ENCODE measurements around the gene SDHAF2. TPM values are rescaled to one million over a fixed set of nuclear protein-coding genes. Genes with fewer than 3 reads are reported as not detected.
"Not testable (repeated sequence)": the region's sequence is repeated elsewhere in the genome, so short reads cannot be mapped to it uniquely, and the experiment has no call there.

The SDHAF2 gene
- total and polyA plus RNA-seq, 9 of the 15 experiments (the other 6 are each of a cell fraction or from before 2014, with no cell fraction given) = 21.2 to 144 (median 40.4) TPM

GRCh38 chr11:61479360-61480058 is 49.6 kb downstream of the SDHAF2 start:
- ChIA-PET POLR2A (interaction anchor here (1.5 kb wide), 1 partner anchor 41 kb away, joined by 3 read pairs; no protein-coding TSS in a partner anchor), CTCF (ENCODE audit: low intra/inter-chr PET ratio) (interaction anchor here (0.6 kb wide), 1 partner anchor 35 kb away, joined by 3 read pairs; no protein-coding TSS in a partner anchor)
- intact Hi-C loops (cut with micrococcal nuclease); H3K9ac ChIP-seq (ENCODE audit: insufficient read depth in 1 of 2, low read depth in 2 of 2, low read length in 2 of 2); DNase-seq (ENCODE audit: extremely low read depth in 1 of 4, low spot score in 3 of 4); H3K4me2 ChIP-seq (ENCODE audit: insufficient read depth, low read length); FAIRE-seq; H3K9me3 ChIP-seq (replicated peaks; ENCODE audit: control insufficient read depth, insufficient read depth, low read depth, low read length); H3K9me1 ChIP-seq (ENCODE audit: control insufficient read depth, insufficient read depth, low read length); BruUV-seq (replicated peaks); H3K27ac ChIP-seq (ENCODE audit: extremely low read depth, low read depth, low read length); in situ Hi-C loops (cut with MboI); ATAC-seq; H3K36me3 ChIP-seq (ENCODE audit: control insufficient read depth, insufficient read depth, low read length); H2AFZ ChIP-seq (ENCODE audit: low read depth, low read length); H3K4me3 ChIP-seq; H3K79me2 ChIP-seq (ENCODE audit: control insufficient read depth, insufficient read depth, low read length): not testable (repeated sequence)
- H3K27me3 ChIP-seq (ENCODE audit: control insufficient read depth in 2 of 2, insufficient read depth in 2 of 2, low read length in 2 of 2) = peaks cover 15 to 41% of the 10 kb centered on the region in 2 experiments; a peak in 4 of 5 replicates
- H4K20me1 ChIP-seq (replicated peaks; ENCODE audit: control insufficient read depth, insufficient read depth, low read length) = peaks cover 10% of the 10 kb centered on the region; the same call in 1 of the 2 replicates
- H3K4me1 ChIP-seq (replicated peaks in 1 of 2; ENCODE audit: control insufficient read depth in 2 of 2, insufficient read depth in 2 of 2, low read length in 2 of 2) = peaks cover 0 to 27% of the 10 kb centered on the region in 2 experiments; a peak in 2 of 5 replicates
- 34% methylated on average over 9 of the region's 11 CpGs for WGBS (ENCODE audit: insufficient coverage, low coverage, missing lambda C conversion rate)

- 3% methylated on average over 15 of the region's 15 CpGs for WGBS (ENCODE audit: insufficient coverage, low coverage, missing lambda C conversion rate)
- Histone ChIP-seq H3K36me3 (ENCODE audit: control insufficient read depth, insufficient read depth, low read length) (no peaks in the 10 kb centered on the region), H3K9me3 (replicated peaks; ENCODE audit: control insufficient read depth, insufficient read depth, low read depth, low read length) (no peaks in the 10 kb centered on the region), H3K9me1 (ENCODE audit: control insufficient read depth, insufficient read depth, low read length) (no peaks in the 10 kb centered on the region), H3K27me3 (ENCODE audit: control insufficient read depth in 2 of 2, insufficient read depth in 2 of 2, low read length in 2 of 2) (peaks cover 23 to 50% of the 10 kb centered on the region in 2 experiments), H4K20me1 (replicated peaks; ENCODE audit: control insufficient read depth, insufficient read depth, low read length) (peaks cover 12% of the 10 kb centered on the region; the same call in 1 of the 2 replicates), H3K27ac (ENCODE audit: extremely low read depth, low read depth, low read length) (no peak overlapping the region), H3K79me2 (ENCODE audit: control insufficient read depth, insufficient read depth, low read length) (no peaks in the 10 kb centered on the region), H3K4me3 (no peak overlapping the region), H3K9ac (ENCODE audit: insufficient read depth in 1 of 2, low read depth in 2 of 2, low read length in 2 of 2) (no peak overlapping the region), H2AFZ (ENCODE audit: low read depth, low read length) (no peak overlapping the region), H3K4me1 (replicated peaks in 1 of 2; ENCODE audit: control insufficient read depth in 2 of 2, insufficient read depth in 2 of 2, low read length in 2 of 2) (peaks cover 0 to 34% of the 10 kb centered on the region in 2 experiments; a peak in 2 of 5 replicates), H3K4me2 (ENCODE audit: insufficient read depth, low read length) (no peak overlapping the region)
- intact Hi-C loops (cut with micrococcal nuclease) = no loop called here
- BruUV-seq (replicated peaks) = no TSS peak
- DNase-seq (ENCODE audit: extremely low read depth in 1 of 4, low spot score in 3 of 4) (no peak), FAIRE-seq (no peak), ATAC-seq (no peak)
- TF ChIP-seq CREM (IDR thresholded peaks at IDR 0.05; ENCODE audit: low read depth) (no peak), ZFP91 (CRISPR knock-in tag; IDR thresholded peaks at IDR 0.05) (no peak), SAFB2 (IDR thresholded peaks at IDR 0.05; ENCODE audit: borderline replicate concordance, low read depth, low read length, severe bottlenecking) (no peak), CREB3 (tag; conservative IDR thresholded peaks at IDR 0.05; ENCODE audit: low read depth) (no peak), HNRNPLL (IDR thresholded peaks at IDR 0.05; ENCODE audit: low read depth, low read length, poor library complexity, severe bottlenecking) (no peak), MAFG (tag; conservative IDR thresholded peaks at IDR 0.05) (no peak)
- ChIA-PET CTCF (ENCODE audit: low intra/inter-chr PET ratio) (interaction anchor here (1.2 kb wide), 1 partner anchor 52 kb away, joined by 5 read pairs; no protein-coding TSS in a partner anchor), POLR2A (interaction anchor here (0.6 kb wide), 1 partner anchor 51 kb away, joined by 4 read pairs; no protein-coding TSS in a partner anchor)
- in situ Hi-C loops (cut with MboI) = no loop called here
These were observed 50.5 kb downstream of the SDHAF2 start for GRCh38 chr11:61480261-61480993.
